ENCODE results near the gene GGTLC2. TPM values are rescaled to one million over a fixed set of nuclear protein-coding genes. Genes with fewer than 3 reads are reported as not detected.
"Not testable (repeated sequence)": the region's sequence is repeated elsewhere in the genome, so short reads cannot be mapped to it uniquely, and the experiment has no call there.

GGTLC2 gene
- total and polyA plus RNA-seq, 2 experiments from 2014 or later = 0.37 TPM; not detected in 1

GRCh38 chr22:22619765-22620414 is 24.5 kb upstream of the GGTLC2 start:
- no peaks in the 10 kb centered on the region for H3K9me3 ChIP-seq (ENCODE audit: low read depth)

GRCh38 chr22:22628546-22629495 is 15.6 kb upstream of the GGTLC2 start:
- H3K4me2 ChIP-seq; H4K20me1 ChIP-seq (ENCODE audit: insufficient read depth, poor library complexity, severe bottlenecking); H3K4me1 ChIP-seq (ENCODE audit: insufficient read depth); H3K36me3 ChIP-seq (replicated peaks; ENCODE audit: insufficient read depth, low read depth); H2AFZ ChIP-seq; H3K9me3 ChIP-seq (ENCODE audit: low read depth); H3K9me2 ChIP-seq (replicated peaks; ENCODE audit: insufficient read depth); DNase-seq (ENCODE audit: low spot score); H3K79me2 ChIP-seq; H3K27ac ChIP-seq; H3K4me3 ChIP-seq; H3K27me3 ChIP-seq: not testable (repeated sequence)
- 91% methylated on average over 12 of the region's 18 CpGs for WGBS (ENCODE audit: low lambda C conversion rate, missing lambda C conversion rate)

More at GRCh38 chr22:22619765-22620414, 24.5 kb upstream of the GGTLC2 start:
- peaks cover 7% of the 10 kb centered on the region for H3K4me1 ChIP-seq (ENCODE audit: insufficient read depth)
- H4K20me1 ChIP-seq (ENCODE audit: insufficient read depth, poor library complexity, severe bottlenecking) = no peaks in the 10 kb centered on the region
- TF ChIP-seq CTCF (IDR thresholded peaks at IDR 0.05; ENCODE audit: poor library complexity) (no peak), EZH2phosphoT487 (IDR thresholded peaks at IDR 0.05; ENCODE audit: low read depth, severe bottlenecking, unreplicated experiment) (no peak), EZH2 (IDR thresholded peaks at IDR 0.05; ENCODE audit: borderline replicate concordance) (no peak)
- no peak overlapping the region for H3K4me3 ChIP-seq
- H3K27me3 ChIP-seq = peaks cover 5% of the 10 kb centered on the region
- H3K9me2 ChIP-seq (replicated peaks; ENCODE audit: insufficient read depth) = no peaks in the 10 kb centered on the region
- 65% methylated on average over 3 of the region's 3 CpGs for WGBS (ENCODE audit: low lambda C conversion rate, missing lambda C conversion rate)
- no peak overlapping the region for H3K4me2 ChIP-seq
- no peak overlapping the region for H2AFZ ChIP-seq
- no peak overlapping the region for H3K27ac ChIP-seq
- no peak for DNase-seq (ENCODE audit: low spot score)
- H3K79me2 ChIP-seq = no peaks in the 10 kb centered on the region
- no peaks in the 10 kb centered on the region for H3K36me3 ChIP-seq (replicated peaks; ENCODE audit: insufficient read depth, low read depth)

GRCh38 chr22:22631223-22631652 is 13.2 kb upstream of the GGTLC2 start:
- H3K27ac ChIP-seq; H3K9me3 ChIP-seq (ENCODE audit: low read depth); DNase-seq (ENCODE audit: low spot score); H3K4me2 ChIP-seq; H4K20me1 ChIP-seq (ENCODE audit: insufficient read depth, poor library complexity, severe bottlenecking); H3K4me3 ChIP-seq; H3K36me3 ChIP-seq (replicated peaks; ENCODE audit: insufficient read depth, low read depth); H2AFZ ChIP-seq; H3K79me2 ChIP-seq; H3K27me3 ChIP-seq; H3K4me1 ChIP-seq (ENCODE audit: insufficient read depth); H3K9me2 ChIP-seq (replicated peaks; ENCODE audit: insufficient read depth): not testable (repeated sequence)
- WGBS (ENCODE audit: low lambda C conversion rate, missing lambda C conversion rate) = 66% methylated on average over 7 of the region's 7 CpGs

GRCh38 chr22:22632226-22632625 is 12.2 kb upstream of the GGTLC2 start:
- not testable (repeated sequence) for H3K4me2 ChIP-seq; H2AFZ ChIP-seq; H3K79me2 ChIP-seq; H3K4me1 ChIP-seq (ENCODE audit: insufficient read depth); H4K20me1 ChIP-seq (ENCODE audit: insufficient read depth, poor library complexity, severe bottlenecking); H3K9me2 ChIP-seq (replicated peaks; ENCODE audit: insufficient read depth); H3K36me3 ChIP-seq (replicated peaks; ENCODE audit: insufficient read depth, low read depth); DNase-seq (ENCODE audit: low spot score); H3K27ac ChIP-seq; H3K4me3 ChIP-seq; H3K27me3 ChIP-seq; H3K9me3 ChIP-seq (ENCODE audit: low read depth)
- WGBS (ENCODE audit: low lambda C conversion rate, missing lambda C conversion rate) = over 99% methylated on average over 13 of the region's 15 CpGs

GRCh38 chr22:22633533-22633932 is 10.9 kb upstream of the GGTLC2 start:
- not testable (repeated sequence) for H3K9me2 ChIP-seq (replicated peaks; ENCODE audit: insufficient read depth); H3K4me1 ChIP-seq (ENCODE audit: insufficient read depth); H4K20me1 ChIP-seq (ENCODE audit: insufficient read depth, poor library complexity, severe bottlenecking); H3K4me2 ChIP-seq; H3K9me3 ChIP-seq (ENCODE audit: low read depth); H2AFZ ChIP-seq; H3K27ac ChIP-seq; H3K79me2 ChIP-seq; H3K27me3 ChIP-seq; H3K36me3 ChIP-seq (replicated peaks; ENCODE audit: insufficient read depth, low read depth); DNase-seq (ENCODE audit: low spot score); H3K4me3 ChIP-seq
- 97% methylated on average over 14 of the region's 14 CpGs for WGBS (ENCODE audit: low lambda C conversion rate, missing lambda C conversion rate)
